Suprapubic skin (tissue), 4 donors: Measurements from ENCODE around the gene SYT12. TPM values are rescaled to one million over a fixed set of nuclear protein-coding genes. Genes with fewer than 3 reads are reported as not detected.
A peak's percentile ranks its signal among the peaks of the same experiment; 100 is the strongest.

Source experiments
- DNase-seq, 2 donors: peaks; one replicate each; pipeline ENCODE4 v3.0.0-alpha.2; 2019; ENCODE audit warnings: low spot score in 2 of 2
- H3K27ac ChIP-seq: fragments of 200-600 bp; sonication (generic); one replicate; pipeline ENCODE4 v1.5.1; 2019
- H3K27me3 ChIP-seq: fragments of 200-600 bp; sonication (generic); one replicate; pipeline ENCODE4 v1.5.1; 2019
- H3K36me3 ChIP-seq: fragments of 200-600 bp; sonication (generic); one replicate; pipeline ENCODE4 v1.5.1; 2019
- H3K4me1 ChIP-seq: fragments of 200-600 bp; sonication (generic); one replicate; pipeline ENCODE4 v1.5.1; 2019
- H3K4me3 ChIP-seq: fragments of 200-600 bp; sonication (generic); one replicate; pipeline ENCODE4 v1.5.1; 2019; ENCODE audit warnings: mild to moderate bottlenecking
- H3K9me3 ChIP-seq: fragments of 200-600 bp; sonication (generic); one replicate; pipeline ENCODE4 v1.5.1; 2019
- CTCF ChIP-seq, 2 donors: fragments of 200-600 bp in 1 of 2; fragments of 450-650 bp in 1 of 2; sonication (generic) in 1 of 2; IDR thresholded peaks; one replicate each; pipeline ENCODE4 v1.5.1; 2016 to 2019; ENCODE audit warnings: antibody characterized with exemption in 2 of 2, mild to moderate bottlenecking in 1 of 2, moderate library complexity in 1 of 2
- EP300 ChIP-seq: sonication (generic); formaldehyde crosslinking; IDR thresholded peaks from one replicate; pipeline ENCODE4 v1.6.1; 2017; ENCODE audit warnings: antibody characterized with exemption
- POLR2A ChIP-seq, 2 donors: fragments of 450-650 bp; IDR thresholded peaks; one replicate each; pipeline ENCODE4 v1.6.1; 2017; ENCODE audit warnings: antibody characterized with exemption in 2 of 2, mild to moderate bottlenecking in 2 of 2, moderate library complexity in 2 of 2
- POLR2AphosphoS5 ChIP-seq, 3 donors: sonication (generic); formaldehyde crosslinking; IDR thresholded peaks; one replicate each; pipeline ENCODE4 v1.6.1; 2017; ENCODE audit warnings: antibody characterized with exemption in 3 of 3
- WGBS: methylation state at CpG from one replicate; pipeline ENCODE4 v1.1.5; 2018; 5-methylcytosine and 5-hydroxymethylcytosine counted together
- total RNA-seq, 4 donors: library from RNA; depleted of rRNA; stranded (reverse); fragments of >200 nt; gene quantifications; one replicate each; pipeline ENCODE4 v1.1.0, GENCODE V29; 2016

The SYT12 gene
- total RNA-seq, 4 donors from 2014 or later, result 0.38 to 1.1 (median 0.53) TPM

DNA sequence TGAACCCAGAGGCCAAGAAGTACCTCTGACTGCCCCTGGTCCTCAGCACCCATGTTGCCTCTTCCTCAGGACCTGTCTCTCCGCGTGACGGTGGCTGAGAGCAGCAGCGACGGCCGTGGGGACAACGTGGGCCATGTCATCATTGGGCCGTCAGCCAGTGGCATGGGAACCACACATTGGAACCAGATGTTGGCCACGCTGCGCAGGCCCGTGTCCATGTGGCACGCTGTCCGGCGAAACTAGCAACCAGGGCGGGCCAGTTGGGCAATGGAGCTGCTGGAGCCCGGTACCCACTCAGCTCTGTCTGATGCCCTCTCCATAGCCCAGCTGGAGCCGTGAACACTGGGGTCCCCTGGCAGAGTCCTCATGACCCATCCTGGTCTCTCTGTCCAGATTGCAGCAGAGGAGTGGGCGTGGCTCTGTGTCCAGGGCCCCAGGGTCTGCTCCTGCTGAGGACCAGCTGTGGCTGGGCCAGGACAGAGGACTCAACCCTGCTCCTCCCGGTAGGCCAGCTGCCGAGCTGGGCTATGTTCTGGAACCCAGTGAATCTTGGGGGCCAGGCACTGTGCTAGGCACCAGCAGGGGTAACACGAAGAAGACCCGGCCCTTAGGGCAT, 25.7 kb downstream of the SYT12 start:
- Histone ChIP-seq H3K27me3 (no peaks in the 10 kb centered on the region), H3K27ac (no peak overlapping the region), H3K4me1 (peaks cover 9% of the 10 kb centered on the region), H3K4me3 (no peak overlapping the region), H3K9me3 (no peaks in the 10 kb centered on the region), H3K36me3 (no peaks in the 10 kb centered on the region)
- TF ChIP-seq POLR2A (IDR thresholded peaks at IDR 0.05) (no peak), CTCF (IDR thresholded peaks at IDR 0.05) (no peak), EP300 (no peak), POLR2AphosphoS5 (IDR thresholded peaks at IDR 0.05) (peak in 2 of 3 donors; percentile 33 to 50)
- WGBS, result 86% methylated on average over 16 of the region's 22 CpGs
- DNase-seq, result peak; percentile 79 to 90

DNA sequence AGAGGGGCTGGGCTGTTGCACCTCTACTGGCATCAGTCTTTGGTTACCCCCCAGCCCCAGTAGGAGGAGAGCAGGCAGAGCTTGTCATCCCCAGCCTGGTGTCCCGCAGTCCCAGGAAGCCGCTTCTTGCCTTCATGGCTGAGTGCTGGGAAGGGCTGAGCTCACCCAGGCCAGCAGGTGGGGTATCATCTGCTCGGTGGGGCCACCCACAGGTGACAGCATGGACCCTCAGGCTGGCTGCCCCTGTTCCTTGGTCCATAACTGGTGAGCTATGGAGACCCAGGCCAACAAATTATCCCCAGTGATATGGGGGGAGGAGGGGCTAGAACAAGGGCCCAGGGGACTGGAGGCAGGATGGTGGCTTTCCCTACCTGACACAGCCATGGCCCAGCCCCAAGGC, 27.2 kb downstream of the SYT12 start:
- no peak overlapping the region for H3K27ac ChIP-seq
- H3K9me3 ChIP-seq, result no peaks in the 10 kb centered on the region
- no peak for TF ChIP-seq CTCF (IDR thresholded peaks at IDR 0.05)
- no peak for TF ChIP-seq POLR2AphosphoS5 (IDR thresholded peaks at IDR 0.05)
- TF ChIP-seq POLR2A (IDR thresholded peaks at IDR 0.05), result no peak
- TF ChIP-seq EP300, result no peak
- H3K27me3 ChIP-seq, result no peaks in the 10 kb centered on the region
- H3K4me1 ChIP-seq, result peaks cover 21% of the 10 kb centered on the region
- no peak for DNase-seq
- H3K4me3 ChIP-seq, result no peak overlapping the region
- no peaks in the 10 kb centered on the region for H3K36me3 ChIP-seq
- WGBS, result 80% methylated on average over 1 of the region's 3 CpGs

GRCh38 chr11:67051180-67051893, 28.4 kb downstream of the SYT12 start:
- H3K4me3 ChIP-seq, result no peak overlapping the region
- H3K4me1 ChIP-seq, result peaks cover 33% of the 10 kb centered on the region
- no peaks in the 10 kb centered on the region for H3K27me3 ChIP-seq
- DNase-seq, result peak in 1 of 2 donors; percentile 64
- H3K27ac ChIP-seq, result no peak overlapping the region
- H3K9me3 ChIP-seq, result no peaks in the 10 kb centered on the region
- WGBS, result 90% methylated on average over 9 of the region's 9 CpGs
- no peak for TF ChIP-seq EP300
- TF ChIP-seq POLR2AphosphoS5 (IDR thresholded peaks at IDR 0.05), result no peak
- TF ChIP-seq CTCF (IDR thresholded peaks at IDR 0.05), result no peak
- TF ChIP-seq POLR2A (IDR thresholded peaks at IDR 0.05), result no peak
- no peaks in the 10 kb centered on the region for H3K36me3 ChIP-seq

- H3K4me1 ChIP-seq, result peaks cover 40% of the 10 kb centered on the region
- DNase-seq, result no peak
- no peaks in the 10 kb centered on the region for H3K36me3 ChIP-seq
- no peaks in the 10 kb centered on the region for H3K27me3 ChIP-seq
- H3K27ac ChIP-seq, result no peak overlapping the region
- no peaks in the 10 kb centered on the region for H3K9me3 ChIP-seq
- TF ChIP-seq CTCF (IDR thresholded peaks at IDR 0.05) (no peak), EP300 (no peak), POLR2A (IDR thresholded peaks at IDR 0.05) (no peak), POLR2AphosphoS5 (IDR thresholded peaks at IDR 0.05) (no peak)
- no peak overlapping the region for H3K4me3 ChIP-seq
- 91% methylated on average over 4 of the region's 4 CpGs for WGBS
Measured at GRCh38 chr11:67051945-67052488, 29.1 kb downstream of the SYT12 start.

GRCh38 chr11:67052891-67053290, 30.0 kb downstream of the SYT12 start:
- WGBS, result 64% methylated on average over 5 of the region's 5 CpGs
- peaks cover 49% of the 10 kb centered on the region for H3K4me1 ChIP-seq

More at GRCh38 chr11:67052891-67053290, 30.0 kb downstream of the SYT12 start:
- Histone ChIP-seq H3K27ac (no peak overlapping the region), H3K36me3 (no peaks in the 10 kb centered on the region), H3K4me3 (no peak overlapping the region), H3K27me3 (no peaks in the 10 kb centered on the region), H3K9me3 (no peaks in the 10 kb centered on the region)
- no peak for DNase-seq
- TF ChIP-seq CTCF (IDR thresholded peaks at IDR 0.05) (no peak), POLR2A (IDR thresholded peaks at IDR 0.05) (no peak), EP300 (no peak), POLR2AphosphoS5 (IDR thresholded peaks at IDR 0.05) (no peak)
